K562 (cell line): ENCODE measurements around the gene FBXW8. TPM values are rescaled to one million over a fixed set of nuclear protein-coding genes. Genes with fewer than 3 reads are reported as not detected.

ENCODE experiments used
- ARNT ChIP-seq, 2 experiments: fragments of 450-650 bp; IDR thresholded peaks; 2 replicates each; pipeline ENCODE4 v1.6.1; 2016; ENCODE audit warnings: mild to moderate bottlenecking in 1 of 2
- CREB1 ChIP-seq, 2 experiments: sonication (generic) in 1 of 2; formaldehyde crosslinking in 1 of 2; IDR thresholded peaks; 2 replicates each; pipeline versions ENCODE4 v1.6.1 to v1.8.0; 2012 to 2022; ENCODE audit warnings: inconsistent platforms in 1 of 2, mild to moderate bottlenecking in 1 of 2, missing genetic modification reagents in 1 of 2, moderate library complexity in 1 of 2
- E2F8 ChIP-seq: fragments of 450-650 bp; IDR thresholded peaks from 2 replicates; pipeline ENCODE4 v1.7.1; 2018; ENCODE audit warnings: mild to moderate bottlenecking, low read depth; ENCODE audit not compliant: partially characterized antibody
- FOXK2 ChIP-seq, 2 experiments: fragments of 450-650 bp; IDR thresholded peaks in 1 of 2; conservative IDR thresholded peaks in 1 of 2; 2 replicates each; pipeline ENCODE4 v1.6.1; 2016; ENCODE audit warnings: low read depth in 2 of 2, mild to moderate bottlenecking in 1 of 2
- GTF2A2 ChIP-seq: IDR thresholded peaks from 2 replicates; pipeline ENCODE4 v1.6.1; 2016; ENCODE audit warnings: mild to moderate bottlenecking, missing genetic modification characterization, missing compliant biosample characterization
- HDAC2 ChIP-seq: fragments of 450-650 bp; IDR thresholded peaks from 2 replicates; pipeline ENCODE4 v1.6.1; 2016; ENCODE audit warnings: mild to moderate bottlenecking
- HMGXB4 ChIP-seq: sonication (generic); formaldehyde crosslinking; IDR thresholded peaks from 2 replicates; pipeline ENCODE4 v1.8.1; 2023; ENCODE audit warnings: mild to moderate bottlenecking, missing genetic modification reagents
- MYC ChIP-seq, 2 experiments: fragments of 250-450 bp in 1 of 2; sonication (Bioruptor Pico) in 1 of 2; IDR thresholded peaks; 2 replicates each; pipeline versions ENCODE4 v1.5.1 to v1.6.1; 2012 to 2021; ENCODE audit warnings: low read depth in 2 of 2, borderline replicate concordance in 1 of 2, improper control_type of control experiment in 1 of 2, low read length in 1 of 2, mild to moderate bottlenecking in 1 of 2, moderate library complexity in 1 of 2
- RBM15 ChIP-seq: fragments of 200-400 bp; formaldehyde crosslinking; IDR thresholded peaks from 2 replicates; pipeline ENCODE4 v1.6.1; 2018; ENCODE audit warnings: mild to moderate bottlenecking, low read length, moderate library complexity; ENCODE audit not compliant: insufficient read depth
- RNF2 ChIP-seq: sonication (generic); IDR thresholded peaks from 2 replicates; pipeline ENCODE4 v1.6.1; 2016
- ZNF431 ChIP-seq: sonication (generic); formaldehyde crosslinking; IDR thresholded peaks from 2 replicates; pipeline ENCODE4 v1.8.0; 2022; ENCODE audit warnings: mild to moderate bottlenecking, missing genetic modification reagents
- polyA plus RNA-seq, 8 experiments: library from polyadenylated mRNA; depleted of rRNA in 4 of 8; stranded (reverse) in 5 of 8; unstranded in 3 of 8; fragments of >200 nt; fragmentation: Nextera tagmentation in 2 of 8; fragmentation: Illumina TruSeq in 1 of 8; extraction: Ambion mirVana in 2 of 8; extraction: Trizol in 1 of 8; gene quantifications; 2 replicates each; pipeline versions ENCODE4 v1.2.1 to v1.2.3, GENCODE V29; 2011 to 2014; ENCODE audit warnings: inconsistent platforms in 1 of 8, missing spikeins in 1 of 8
- total RNA-seq, 7 experiments: library from RNA; depleted of rRNA in 6 of 7; stranded (reverse); fragments of >200 nt in 6 of 7; fragmentation: Illumina TruSeq in 2 of 7; extraction: Trizol in 2 of 7; gene quantifications; 2 replicates each; pipeline versions ENCODE4 v1.2.1 to v1.2.3, GENCODE V29; 2011 to 2021; ENCODE audit warnings: low replicate concordance in 1 of 7
- TF ChIP-seq, protein P1 (sequence below), 2 experiments: fragments of 450-650 bp; formaldehyde crosslinking in 1 of 2; IDR thresholded peaks; 2 replicates each; pipeline versions ENCODE4 v1.4.0 to v1.6.1; 2014 to 2020; ENCODE audit warnings: mild to moderate bottlenecking in 2 of 2, borderline replicate concordance in 1 of 2, low read depth in 1 of 2

The FBXW8 gene
- total and polyA plus RNA-seq, 9 of the 15 experiments (the other 6 are each of a cell fraction or from before 2014, with no cell fraction given), result 0.58 to 8.3 (median 4.4) TPM

- TF ChIP-seq HMGXB4 (CRISPR knock-in tag) (no peak; the same call in 1 of the 2 replicates), CREB1 (IDR thresholded peaks at IDR 0.05) (no peak), CREB1 (CRISPR knock-in tag; IDR thresholded peaks at IDR 0.05) (0 out of 2 replicates have a peak, but pooled peaks have one; percentile 19), GTF2A2 (tag) (0 out of 2 replicates have a peak, but pooled peaks have one; percentile 24), ZNF431 (CRISPR knock-in tag) (peak; percentile 47; the same call in 1 of the 2 replicates), RBM15 (no peak), FOXK2 (conservative IDR thresholded peaks at IDR 0.05 in 1 of 2, IDR thresholded peaks at IDR 0.05 in 1 of 2; ENCODE audit: low read depth in 2 of 2) (peak; percentile 23 to 54; a peak in 2 of 4 replicates), E2F8 (peak; percentile 87), ARNT (IDR thresholded peaks at IDR 0.05) (0 out of 4 replicates have a peak, but pooled peaks of 1 of the 2 experiments have one; percentile 34), RNF2 (0 out of 2 replicates have a peak, but pooled peaks have one; percentile 25), HDAC2 (peak; percentile 93), MYC (IDR thresholded peaks at IDR 0.05; ENCODE audit: low read depth, low read length) (peak; percentile 99), MYC (CRISPR knock-in tag; IDR thresholded peaks at IDR 0.05; ENCODE audit: borderline replicate concordance, low read depth) (peak; percentile 75; the same call in 1 of the 2 replicates)
- TF ChIP-seq, protein P1, sequence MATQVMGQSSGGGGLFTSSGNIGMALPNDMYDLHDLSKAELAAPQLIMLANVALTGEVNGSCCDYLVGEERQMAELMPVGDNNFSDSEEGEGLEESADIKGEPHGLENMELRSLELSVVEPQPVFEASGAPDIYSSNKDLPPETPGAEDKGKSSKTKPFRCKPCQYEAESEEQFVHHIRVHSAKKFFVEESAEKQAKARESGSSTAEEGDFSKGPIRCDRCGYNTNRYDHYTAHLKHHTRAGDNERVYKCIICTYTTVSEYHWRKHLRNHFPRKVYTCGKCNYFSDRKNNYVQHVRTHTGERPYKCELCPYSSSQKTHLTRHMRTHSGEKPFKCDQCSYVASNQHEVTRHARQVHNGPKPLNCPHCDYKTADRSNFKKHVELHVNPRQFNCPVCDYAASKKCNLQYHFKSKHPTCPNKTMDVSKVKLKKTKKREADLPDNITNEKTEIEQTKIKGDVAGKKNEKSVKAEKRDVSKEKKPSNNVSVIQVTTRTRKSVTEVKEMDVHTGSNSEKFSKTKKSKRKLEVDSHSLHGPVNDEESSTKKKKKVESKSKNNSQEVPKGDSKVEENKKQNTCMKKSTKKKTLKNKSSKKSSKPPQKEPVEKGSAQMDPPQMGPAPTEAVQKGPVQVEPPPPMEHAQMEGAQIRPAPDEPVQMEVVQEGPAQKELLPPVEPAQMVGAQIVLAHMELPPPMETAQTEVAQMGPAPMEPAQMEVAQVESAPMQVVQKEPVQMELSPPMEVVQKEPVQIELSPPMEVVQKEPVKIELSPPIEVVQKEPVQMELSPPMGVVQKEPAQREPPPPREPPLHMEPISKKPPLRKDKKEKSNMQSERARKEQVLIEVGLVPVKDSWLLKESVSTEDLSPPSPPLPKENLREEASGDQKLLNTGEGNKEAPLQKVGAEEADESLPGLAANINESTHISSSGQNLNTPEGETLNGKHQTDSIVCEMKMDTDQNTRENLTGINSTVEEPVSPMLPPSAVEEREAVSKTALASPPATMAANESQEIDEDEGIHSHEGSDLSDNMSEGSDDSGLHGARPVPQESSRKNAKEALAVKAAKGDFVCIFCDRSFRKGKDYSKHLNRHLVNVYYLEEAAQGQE (IDR thresholded peaks at IDR 0.05; ENCODE audit: borderline replicate concordance), result no peak
- TF ChIP-seq, protein P1 (CRISPR knock-in tag; IDR thresholded peaks at IDR 0.05; ENCODE audit: low read depth), result peak; percentile 72; the same call in 1 of the 2 replicates
These were observed at the start of gene FBXW8 (continued) for GRCh38 chr12:116910645-116911451.
